GM19099 (cell line): ENCODE results near the gene SLC6A20.

Source experiments
- POLR2A ChIP-seq: IDR thresholded peaks from 3 replicates; pipeline ENCODE4 v1.6.1; 2011; ENCODE audit warnings: low read depth; ENCODE audit not compliant: insufficient read length; ENCODE audit errors: extremely low read depth

The SLC6A20 gene

DNA sequence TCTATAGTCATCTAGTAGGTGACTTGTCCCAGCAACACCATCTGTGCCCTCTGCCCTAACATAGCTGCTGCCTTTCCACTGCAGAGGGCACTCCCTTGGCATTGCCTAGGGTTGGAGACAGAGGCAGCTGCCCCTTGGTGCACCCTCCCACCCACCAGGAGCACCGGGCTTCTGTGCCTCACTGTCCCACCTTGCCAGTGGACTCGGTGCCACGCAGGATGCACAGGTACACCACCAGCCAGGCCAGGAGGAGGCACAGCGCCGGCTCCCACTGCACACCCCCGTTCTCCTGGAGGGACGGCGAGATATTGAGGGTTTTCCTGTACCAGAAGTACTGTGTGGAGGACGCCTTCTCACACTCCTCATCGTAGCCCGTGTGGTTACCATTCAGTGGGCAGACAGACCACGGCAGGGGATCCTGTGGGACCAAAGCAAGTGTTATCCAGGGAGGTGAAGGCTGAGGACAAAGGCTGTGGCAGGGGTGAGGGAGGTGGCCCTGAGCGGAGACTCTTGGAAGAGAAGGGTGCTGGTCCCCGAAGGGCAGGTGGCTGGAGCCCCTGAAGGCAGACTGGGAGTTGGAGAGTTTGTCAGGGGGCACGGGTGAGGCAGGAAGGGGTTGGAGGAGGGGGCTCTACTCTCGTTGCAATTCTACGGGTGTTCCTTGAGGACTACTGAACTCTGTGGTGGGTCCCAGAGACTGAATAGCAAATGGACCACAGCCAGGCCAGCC lies 20.6 kb downstream of the SLC6A20 start:
- no peak for TF ChIP-seq POLR2A

DNA sequence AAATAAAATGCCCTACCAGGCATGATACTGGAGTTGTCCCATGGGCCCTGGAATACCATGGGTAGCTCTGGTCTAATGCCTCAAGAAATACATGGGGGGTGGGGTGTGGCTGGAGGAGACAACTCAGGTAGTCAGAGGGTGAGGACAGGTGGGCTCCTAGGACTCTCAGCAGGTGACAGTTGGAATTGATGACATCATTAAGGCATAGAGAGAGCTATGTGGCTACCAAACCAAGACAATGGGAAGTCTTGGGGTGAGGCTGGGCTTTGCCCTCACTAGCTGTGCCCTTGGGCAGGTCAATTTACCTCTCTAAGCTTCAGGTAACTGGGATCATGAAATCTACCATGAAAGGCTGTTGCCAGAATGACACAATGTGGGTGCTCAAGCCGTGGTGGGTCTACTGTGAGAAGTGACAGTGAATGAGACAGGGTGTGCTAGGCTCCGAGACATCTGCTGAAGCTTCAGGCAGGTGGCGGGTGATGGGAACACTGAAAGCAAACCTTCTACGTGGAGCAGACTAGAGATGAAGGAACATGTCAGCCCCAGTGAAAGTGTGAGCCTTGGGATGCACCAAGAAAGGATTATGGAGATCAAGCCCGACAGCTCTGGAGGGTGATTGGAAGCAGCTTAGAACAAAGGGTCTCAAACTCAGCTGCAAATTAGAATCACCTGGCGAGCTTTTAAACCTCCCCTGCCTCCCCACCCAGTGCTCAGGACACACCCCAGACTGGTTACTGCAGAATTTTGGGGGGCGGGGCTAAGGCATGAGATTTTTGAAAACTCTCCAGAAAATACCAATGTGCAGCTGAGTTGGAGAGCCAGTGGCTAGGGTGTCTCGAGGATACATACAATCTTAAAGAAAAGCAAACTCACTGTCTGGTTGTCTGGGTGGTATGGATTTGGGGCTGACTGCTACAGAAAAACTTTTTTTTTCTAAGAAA lies 21.5 kb downstream of the SLC6A20 start:
- TF ChIP-seq POLR2A = no peak

DNA sequence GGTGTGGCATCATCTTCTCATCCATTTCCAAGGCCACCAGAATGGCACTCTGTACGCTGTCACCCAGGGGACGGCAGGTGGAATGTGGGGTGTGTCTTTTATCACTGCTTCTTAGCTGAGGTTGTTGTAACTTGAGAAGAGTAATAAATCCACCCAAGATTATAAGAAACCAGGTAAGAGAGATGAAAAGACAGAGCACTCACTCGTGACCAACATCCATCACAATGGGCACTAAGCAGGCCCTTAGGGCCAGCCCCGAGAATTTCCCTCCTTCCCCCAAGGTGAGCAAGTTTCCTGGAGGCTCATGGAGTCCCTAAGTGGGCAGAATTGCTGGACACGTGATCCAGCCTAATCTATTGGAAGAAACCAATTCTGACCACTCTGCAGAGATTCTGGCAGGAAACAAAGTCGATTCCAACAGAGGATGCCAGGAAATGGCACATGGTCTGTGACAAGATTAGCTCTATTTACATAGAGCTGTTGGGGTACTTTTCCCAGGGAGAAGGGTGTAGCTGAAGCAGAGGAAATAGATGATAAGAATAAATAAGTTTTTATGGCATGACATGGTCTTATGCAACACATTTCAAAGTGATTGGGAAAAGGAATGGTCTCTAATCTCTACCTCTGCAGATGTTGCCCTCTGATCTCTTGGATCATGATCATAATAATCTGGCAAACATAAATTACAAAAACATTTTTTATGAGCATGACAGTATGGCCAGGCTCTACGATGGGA lies 22.5 kb downstream of the SLC6A20 start:
- TF ChIP-seq POLR2A = no peak

DNA sequence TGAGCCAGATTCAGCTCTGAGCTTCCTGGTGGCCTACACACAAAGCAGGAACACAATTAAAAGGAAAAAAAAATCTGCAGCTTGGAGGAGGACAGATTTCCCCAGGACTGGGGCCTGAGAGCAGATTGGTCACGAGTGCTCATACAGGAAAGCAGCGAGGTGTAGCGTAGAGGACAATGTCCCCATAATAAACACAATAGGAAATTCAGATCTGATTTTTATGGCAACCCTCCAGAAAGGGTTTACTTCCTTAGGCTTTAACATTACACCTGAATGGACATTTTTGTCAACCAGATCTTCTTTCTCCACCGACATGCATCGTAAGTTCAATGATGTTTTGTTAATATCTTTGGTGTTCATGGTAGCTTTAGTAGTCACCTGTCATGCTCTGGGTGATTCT lies 23.3 kb downstream of the SLC6A20 start:
- TF ChIP-seq POLR2A = no peak

DNA sequence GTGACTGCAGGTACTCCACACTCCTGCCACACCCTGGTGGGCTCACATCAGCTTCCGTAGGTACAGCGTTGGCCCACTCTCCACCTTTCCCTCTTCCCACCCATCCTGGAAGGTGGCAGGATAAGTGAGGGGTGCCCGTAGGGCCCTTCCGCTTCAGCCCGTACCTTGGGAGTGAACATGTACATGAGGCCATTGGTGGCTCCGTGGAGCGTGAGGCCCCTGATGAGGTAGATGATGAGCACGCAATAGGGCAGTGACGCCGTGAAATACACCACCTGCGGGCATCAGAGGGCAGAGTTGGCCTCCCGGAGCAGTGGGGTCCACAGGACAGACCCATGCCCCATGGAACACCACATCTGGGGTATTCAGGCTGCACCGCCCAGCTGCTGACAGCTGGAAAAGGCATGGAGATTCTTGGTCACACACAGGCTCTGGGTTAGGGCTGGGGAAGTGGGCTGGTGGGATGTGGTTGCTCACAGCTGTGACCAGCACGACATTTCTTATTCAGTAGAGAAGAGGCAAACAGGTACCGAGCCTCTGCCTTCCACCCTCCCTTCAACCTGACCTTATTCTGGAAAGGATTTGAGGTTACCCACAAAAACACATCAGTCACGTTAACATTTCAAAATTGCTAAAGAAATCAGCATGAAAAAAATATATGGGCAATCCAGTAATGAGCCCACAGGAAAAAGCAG lies 23.8 kb downstream of the SLC6A20 start:
- TF ChIP-seq POLR2A = no peak

DNA sequence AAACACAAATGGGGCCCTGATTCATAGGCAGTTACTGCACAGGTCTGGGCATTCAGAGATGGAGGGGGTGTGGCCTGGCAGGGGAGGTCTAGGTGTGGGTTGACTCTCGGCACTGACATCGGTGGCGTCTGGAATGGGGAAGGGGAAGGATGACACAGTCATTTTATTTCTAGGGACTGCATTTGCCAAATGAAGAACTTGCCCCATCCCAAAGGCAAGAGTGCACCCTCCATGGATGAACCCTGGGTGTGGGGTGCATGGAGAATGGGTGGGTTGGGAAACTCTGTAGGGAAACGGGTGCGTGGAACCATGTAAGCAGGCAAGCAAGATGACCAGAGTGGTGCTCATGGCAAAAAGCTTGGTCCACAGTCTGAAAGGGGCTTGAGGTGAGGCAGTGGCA lies 24.5 kb downstream of the SLC6A20 start:
- TF ChIP-seq POLR2A = no peak

DNA sequence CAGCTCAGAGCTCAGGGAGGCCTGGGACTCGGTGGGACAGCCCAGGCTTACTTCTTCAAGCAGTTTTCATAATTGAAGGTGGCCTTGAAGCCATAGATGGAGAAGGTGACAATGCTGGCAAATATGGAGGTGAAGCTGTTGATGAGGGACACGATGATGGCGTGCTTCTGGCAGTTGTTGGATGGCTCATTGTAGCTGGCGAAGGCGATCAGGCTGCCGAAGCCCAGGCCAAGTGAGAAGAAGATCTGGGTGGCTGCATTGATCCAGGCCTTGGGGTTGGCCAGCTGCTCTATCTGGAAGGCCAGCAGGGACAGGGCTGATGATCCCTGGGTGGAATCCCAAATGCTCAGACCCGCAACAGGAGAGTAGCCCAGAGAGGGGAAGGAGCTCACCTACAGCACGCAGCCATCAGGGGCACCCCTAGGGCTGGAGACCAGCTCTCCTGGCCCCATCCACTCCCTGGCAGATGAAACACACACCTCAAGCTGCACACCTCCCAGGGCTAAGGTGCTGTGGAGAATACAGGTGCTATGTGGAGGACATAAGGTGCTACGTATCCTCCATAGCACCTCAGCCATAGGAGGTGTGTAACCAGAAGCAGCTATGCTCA lies 25.1 kb downstream of the SLC6A20 start:
- no peak for TF ChIP-seq POLR2A

DNA sequence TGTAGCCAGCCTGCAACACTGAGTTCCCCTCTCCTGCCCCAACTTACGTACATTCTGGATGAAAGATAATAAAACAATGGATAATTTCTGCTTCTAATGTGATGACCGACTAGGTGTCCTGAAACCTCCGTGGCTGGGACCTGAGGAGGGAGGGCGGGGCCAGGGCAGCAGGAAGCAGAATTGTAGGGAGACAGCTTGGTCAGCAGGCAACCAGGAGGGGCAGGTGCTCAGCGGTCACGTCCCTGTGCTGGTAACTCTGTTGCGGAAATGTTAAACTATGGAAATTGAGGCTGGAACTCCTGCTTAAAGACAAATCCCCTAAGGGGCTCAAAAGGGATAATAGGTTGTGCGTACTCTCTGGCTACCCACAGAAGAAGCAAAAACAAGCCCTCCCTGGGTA lies 30.4 kb downstream of the SLC6A20 start:
- no peak for TF ChIP-seq POLR2A

DNA sequence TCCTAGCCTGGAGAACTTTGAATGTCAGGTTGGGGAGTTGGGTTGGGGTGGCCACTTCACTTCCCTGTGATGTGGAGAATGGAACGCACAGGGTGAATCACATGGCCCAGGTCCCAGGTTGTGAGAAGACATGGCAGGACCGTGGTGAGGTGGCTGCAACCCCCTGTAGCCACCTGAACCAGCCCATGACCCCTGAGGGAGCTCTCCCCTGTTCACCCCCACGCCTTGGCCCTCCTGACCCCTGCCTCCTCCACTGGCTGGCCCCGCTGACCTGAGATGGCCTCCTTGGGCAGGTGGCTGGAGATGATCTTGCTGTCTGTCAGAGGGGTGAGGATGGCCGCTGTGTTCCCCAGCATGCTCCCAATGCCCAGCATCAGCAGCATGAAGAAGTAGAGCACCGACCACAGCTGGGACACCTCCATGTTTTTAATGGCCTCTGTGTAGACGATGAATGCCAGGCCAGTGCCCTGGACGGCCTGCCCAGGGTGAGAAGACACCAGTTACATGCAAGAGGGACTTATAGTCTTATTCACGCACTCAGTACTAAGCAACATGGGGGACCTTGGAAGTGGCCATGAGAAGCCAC lies 31.0 kb downstream of the SLC6A20 start:
- no peak for TF ChIP-seq POLR2A

DNA sequence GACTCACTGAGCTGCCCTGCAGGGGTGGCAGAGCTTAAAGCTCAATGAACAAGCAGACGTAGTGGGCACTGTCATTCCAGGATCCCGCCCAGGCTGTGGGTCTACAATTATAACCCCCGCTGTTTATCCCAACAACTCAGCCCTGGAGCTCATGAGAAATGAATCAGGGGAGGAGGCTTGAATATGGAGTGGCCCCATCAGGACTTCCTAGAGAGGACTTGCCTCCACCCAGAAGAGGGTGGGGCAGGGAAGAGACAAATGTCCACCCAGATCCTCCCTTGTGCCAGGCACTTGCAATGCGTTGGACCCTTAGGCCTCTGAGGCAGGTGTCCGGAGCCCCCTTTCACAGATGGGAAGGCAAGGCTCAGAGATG lies 33.0 kb downstream of the SLC6A20 start:
- TF ChIP-seq POLR2A = no peak

DNA sequence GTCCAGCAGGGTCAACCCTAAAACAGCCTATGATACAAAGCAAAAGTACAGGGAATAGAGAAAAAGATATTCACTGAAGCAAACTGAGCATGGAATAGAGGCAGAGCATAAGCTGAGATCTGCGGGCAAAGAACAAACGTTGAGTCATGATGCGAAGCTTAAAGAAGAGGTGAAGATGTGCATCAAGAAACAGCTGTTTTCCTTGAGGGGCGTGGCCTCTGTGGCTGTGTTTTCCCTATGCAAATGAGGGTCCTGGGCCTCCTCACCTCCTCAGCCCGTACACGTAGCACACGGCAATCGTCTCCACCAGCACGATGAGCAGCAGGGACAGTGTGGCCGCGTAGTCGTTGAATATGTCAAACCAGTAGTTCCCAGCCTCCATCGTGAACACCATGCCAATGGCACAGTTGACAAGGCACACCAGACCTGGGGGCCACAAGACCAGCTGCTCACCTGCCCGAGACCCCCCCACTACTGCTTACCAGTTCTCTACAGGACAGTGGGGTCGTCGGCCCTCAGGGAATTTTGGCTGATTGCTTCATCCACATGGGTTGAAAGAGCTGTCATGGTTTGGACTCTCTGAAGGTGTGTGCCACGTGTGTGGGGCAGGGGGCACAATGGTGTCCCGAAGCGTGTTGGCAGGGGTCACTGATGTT lies 33.6 kb downstream of the SLC6A20 start:
- no peak for TF ChIP-seq POLR2A

DNA sequence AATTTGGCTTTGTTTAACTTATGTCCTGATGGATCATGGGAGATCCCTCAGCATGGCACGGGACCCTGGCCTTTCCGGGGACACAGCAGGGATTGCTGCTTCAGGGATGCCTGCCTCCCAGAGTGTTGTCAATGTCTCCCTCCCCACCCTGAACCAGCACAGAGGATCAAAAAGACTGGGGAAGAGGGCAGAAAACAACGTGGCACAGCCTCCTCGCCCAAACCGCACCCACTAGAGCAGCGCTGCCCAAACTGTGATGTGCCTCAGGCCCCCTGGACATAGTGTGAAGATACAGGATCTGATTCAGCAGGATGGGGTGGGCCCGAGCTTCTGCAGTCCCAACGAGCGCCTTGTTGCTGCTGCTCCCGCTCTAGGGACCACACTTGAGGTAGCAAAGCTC lies 34.5 kb downstream of the SLC6A20 start:
- TF ChIP-seq POLR2A = no peak

DNA sequence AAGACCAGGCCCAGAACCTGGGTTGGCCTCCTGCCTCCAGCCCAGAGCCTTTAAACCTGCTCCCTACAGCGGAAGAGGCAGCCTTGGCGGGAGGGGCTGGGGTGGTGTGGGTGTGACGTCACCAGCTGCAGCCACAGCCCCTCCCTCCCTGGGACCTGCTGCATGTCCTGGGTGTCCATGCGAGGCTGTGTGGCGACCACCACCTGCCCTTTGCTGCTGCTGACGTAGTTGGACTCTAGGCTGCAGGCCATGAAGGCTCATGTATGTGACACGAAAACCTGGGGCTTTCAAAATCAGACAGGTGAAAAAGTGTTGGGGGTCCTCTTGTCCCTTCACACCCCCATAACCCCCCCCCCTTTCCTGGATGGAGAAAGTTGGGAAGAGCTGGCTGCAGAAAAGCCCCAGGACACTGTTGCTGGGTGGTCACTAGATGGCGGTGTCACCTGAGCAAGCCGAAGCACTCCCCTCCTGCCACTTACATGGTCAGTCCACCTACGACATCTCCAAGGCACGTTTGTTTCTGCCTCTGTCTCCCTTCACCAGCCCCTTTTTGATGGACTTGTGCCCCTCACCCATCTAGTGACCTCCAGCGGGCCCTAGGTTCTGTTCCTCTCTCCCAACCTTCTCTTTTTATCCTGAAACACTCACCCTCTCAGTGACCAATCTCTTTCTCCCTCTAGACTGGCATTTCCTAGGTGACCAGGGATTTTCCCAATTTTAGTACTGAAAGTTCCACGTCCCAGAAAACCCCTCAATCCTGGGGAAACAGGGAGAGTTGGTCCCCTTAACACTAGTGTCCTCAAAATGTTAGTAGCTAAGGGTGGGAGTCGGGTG lies 35.2 kb downstream of the SLC6A20 start:
- no peak for TF ChIP-seq POLR2A

DNA sequence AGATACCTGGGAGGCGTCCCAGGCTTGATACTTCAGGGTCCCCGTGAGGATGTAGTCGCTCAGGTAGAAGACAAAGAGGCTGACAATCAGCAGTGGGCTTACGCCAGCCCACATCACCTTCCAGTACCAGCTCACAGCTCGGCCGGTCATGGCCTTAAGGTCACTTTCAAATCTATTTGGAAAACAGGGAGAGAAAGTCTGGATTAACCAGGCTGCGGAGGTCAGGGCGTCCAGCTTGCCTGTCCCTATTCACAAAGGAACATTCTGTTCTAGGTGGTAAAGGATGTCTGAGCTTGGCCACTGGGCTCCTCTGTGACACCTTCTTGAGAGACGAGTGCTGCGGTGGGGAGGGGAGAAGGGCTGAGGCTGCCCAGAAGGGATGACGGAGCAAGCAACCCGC lies 36.5 kb downstream of the SLC6A20 start:
- TF ChIP-seq POLR2A = no peak
